GM23248 (cell line): ENCODE measurements around the gene PTGFRN. TPM values are rescaled to one million over a fixed set of nuclear protein-coding genes. Genes with fewer than 3 reads are reported as not detected.

Experiments
- DNase-seq: peaks from one replicate; pipeline ENCODE4 v3.0.0-alpha.2; 2015
- H2AFZ ChIP-seq: fragments of 200-600 bp; sonication (generic); 2 replicates; pipeline ENCODE4 v1.6.1; 2016; ENCODE audit warnings: antibody characterized with exemption
- H3F3A ChIP-seq: fragments of 200-600 bp; sonication (generic); 2 replicates; pipeline ENCODE4 v1.6.1; 2016; ENCODE audit warnings: mild to moderate bottlenecking, antibody characterized with exemption, mixed run types; ENCODE audit not compliant: insufficient read depth
- H3K27ac ChIP-seq: fragments of 200-600 bp; sonication (generic); 2 replicates; pipeline ENCODE4 v1.5.1; 2016; ENCODE audit warnings: mild to moderate bottlenecking
- H3K27me3 ChIP-seq: fragments of 200-600 bp; sonication (generic); replicated peaks from 2 replicates; pipeline ENCODE4 v1.6.1; 2016; ENCODE audit warnings: mild to moderate bottlenecking; ENCODE audit not compliant: insufficient read depth
- H3K36me3 ChIP-seq: fragments of 200-600 bp; sonication (generic); 2 replicates; pipeline ENCODE4 v1.6.1; 2016; ENCODE audit warnings: low read depth, mild to moderate bottlenecking
- H3K4me1 ChIP-seq: fragments of 200-600 bp; sonication (generic); 2 replicates; pipeline ENCODE4 v1.6.1; 2016; ENCODE audit warnings: mild to moderate bottlenecking; ENCODE audit not compliant: insufficient read depth
- H3K4me2 ChIP-seq: fragments of 200-600 bp; sonication (generic); one replicate; pipeline ENCODE4 v1.6.1; 2016; ENCODE audit warnings: mild to moderate bottlenecking; ENCODE audit not compliant: unreplicated experiment
- H3K4me3 ChIP-seq: fragments of 200-600 bp; sonication (generic); 2 replicates; pipeline ENCODE4 v1.5.1; 2016; ENCODE audit warnings: mild to moderate bottlenecking
- H3K79me2 ChIP-seq: fragments of 200-600 bp; sonication (generic); 2 replicates; pipeline ENCODE4 v1.6.1; 2016; ENCODE audit warnings: mild to moderate bottlenecking; ENCODE audit not compliant: insufficient read depth
- H3K9ac ChIP-seq: fragments of 200-600 bp; sonication (generic); 2 replicates; pipeline ENCODE4 v1.6.1; 2016; ENCODE audit warnings: mild to moderate bottlenecking
- H3K9me2 ChIP-seq: fragments of 200-600 bp; sonication (generic); 2 replicates; pipeline ENCODE4 v1.6.1; 2016; ENCODE audit warnings: mixed run types, mild to moderate bottlenecking, moderate library complexity; ENCODE audit not compliant: insufficient read depth
- H3K9me3 ChIP-seq: fragments of 200-600 bp; sonication (generic); one replicate; pipeline ENCODE4 v1.6.1; 2017; ENCODE audit warnings: low read depth
- H4K20me1 ChIP-seq: fragments of 200-600 bp; sonication (generic); 2 replicates; pipeline ENCODE4 v1.6.0; 2016; ENCODE audit not compliant: insufficient read depth
- EZH2 ChIP-seq: fragments of 200-600 bp; sonication (generic); IDR thresholded peaks from 2 replicates; pipeline ENCODE4 v1.6.1; 2018; ENCODE audit warnings: antibody characterized with exemption, mild to moderate bottlenecking; ENCODE audit not compliant: insufficient read depth, poor library complexity, severe bottlenecking
- EZH2phosphoT487 ChIP-seq: fragments of 200-600 bp; sonication (generic); IDR thresholded peaks from 2 replicates; pipeline ENCODE4 v1.6.1; 2018; ENCODE audit warnings: antibody characterized with exemption, moderate library complexity, mild to moderate bottlenecking, low read depth; ENCODE audit not compliant: insufficient read depth
- WGBS, 2 experiments: methylation state at CpG; one replicate each; pipeline ENCODE4 v1.1.6; 2015 to 2017; ENCODE audit warnings: low lambda C conversion rate in 2 of 2, low coverage in 1 of 2; ENCODE audit errors: missing lambda C conversion rate in 2 of 2; 5-methylcytosine and 5-hydroxymethylcytosine counted together
- in situ Hi-C: fragments of 300-500 bp; cut with MboI; formaldehyde crosslinking; loops from 2 replicates; pipeline ENCODE4 v1.15.0; 2020
- polyA plus RNA-seq: library from polyadenylated mRNA; unstranded; fragments of >200 nt; fragmentation: Nextera tagmentation; extraction: Ambion mirVana; gene quantifications from 2 replicates; pipeline ENCODE4 v1.2.1, GENCODE V29; 2016
- small RNA-seq: library from RNA; depleted of rRNA; stranded (forward); fragments of <200 nt; gene quantifications from one replicate; pipeline ENCODE3, GENCODE V24; 2014; ENCODE audit warnings: low read depth, low replicate concordance
- total RNA-seq: library from RNA; depleted of rRNA; stranded (reverse); fragments of >200 nt; shearing (Covaris generic); gene quantifications from 2 replicates; pipeline ENCODE4 v1.2.3, GENCODE V29; 2014; rRNA removed

Gene PTGFRN
- total and polyA plus RNA-seq, 2 experiments from 2014 or later = 14.7 to 25.7 TPM

DNA sequence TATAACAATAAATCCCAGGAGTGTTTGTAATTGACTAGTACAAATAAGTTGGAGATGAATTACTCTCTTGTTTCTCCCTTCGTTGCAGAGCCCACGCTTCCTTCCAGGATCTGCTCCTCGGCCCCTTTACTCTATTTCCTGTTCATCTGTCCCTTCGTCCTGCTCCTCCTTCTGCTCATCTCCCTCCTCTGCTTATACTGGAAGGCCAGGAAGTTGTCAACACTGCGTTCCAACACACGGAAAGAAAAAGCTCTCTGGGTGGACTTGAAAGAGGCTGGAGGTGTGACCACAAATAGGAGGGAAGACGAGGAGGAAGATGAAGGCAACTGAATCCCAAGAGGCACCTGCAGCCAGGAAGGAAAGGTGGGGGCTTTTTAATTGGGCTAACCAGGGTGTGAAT lies 124.1 kb downstream of the PTGFRN start:
- H3K27me3 ChIP-seq = no peaks in the 10 kb centered on the region
- H3F3A ChIP-seq = no peaks in the 10 kb centered on the region
- 68 to 76% methylated on average over 7 of the region's 7 CpGs for WGBS, 2 experiments
- H3K4me2 ChIP-seq = no peak overlapping the region
- H3K36me3 ChIP-seq = no peaks in the 10 kb centered on the region
- no peak overlapping the region for H3K4me3 ChIP-seq
- TF ChIP-seq EZH2phosphoT487 = no peak
- no peak for TF ChIP-seq EZH2
- no peak overlapping the region for H3K27ac ChIP-seq
- no peak overlapping the region for H3K9ac ChIP-seq
- in situ Hi-C loops = no loop called here
- no peaks in the 10 kb centered on the region for H3K9me3 ChIP-seq
- H3K9me2 ChIP-seq = no peaks in the 10 kb centered on the region
- H3K4me1 ChIP-seq = no peaks in the 10 kb centered on the region
- no peaks in the 10 kb centered on the region for H3K79me2 ChIP-seq
- H4K20me1 ChIP-seq = no peaks in the 10 kb centered on the region
- no peak overlapping the region for H2AFZ ChIP-seq
- no peak for DNase-seq

DNA sequence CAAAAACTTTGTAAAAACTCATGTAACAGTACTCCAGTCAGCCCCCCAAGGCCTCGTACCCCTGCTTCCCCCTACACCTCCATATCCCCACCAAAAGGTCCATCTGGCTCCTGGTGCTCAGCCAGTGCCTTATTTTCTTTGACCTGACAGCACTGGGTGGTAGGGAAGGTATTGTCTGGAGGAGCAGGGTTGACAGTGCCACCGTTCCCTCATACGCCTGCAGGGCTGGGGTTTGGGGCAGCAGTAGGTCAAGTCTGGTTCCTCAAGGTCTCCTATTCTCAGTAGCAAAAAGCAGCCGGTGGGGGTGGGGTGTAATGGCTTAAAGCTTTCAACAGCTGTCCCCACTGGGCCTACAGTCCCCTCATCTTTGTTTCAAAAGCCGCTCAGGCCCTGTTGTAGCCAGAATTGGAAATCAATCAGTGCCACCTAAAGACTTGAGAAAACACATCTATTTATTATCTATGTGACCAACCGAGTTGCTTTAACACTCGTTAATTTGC lies 125.1 kb downstream of the PTGFRN start:
- no peak for TF ChIP-seq EZH2
- Histone ChIP-seq H3K79me2 (no peaks in the 10 kb centered on the region), H3F3A (no peaks in the 10 kb centered on the region), H3K4me2 (no peak overlapping the region), H3K9me3 (no peaks in the 10 kb centered on the region), H2AFZ (no peak overlapping the region), H3K4me3 (no peak overlapping the region), H3K9ac (no peak overlapping the region), H3K4me1 (no peaks in the 10 kb centered on the region), H3K36me3 (no peaks in the 10 kb centered on the region), H4K20me1 (no peaks in the 10 kb centered on the region), H3K27me3 (no peaks in the 10 kb centered on the region), H3K9me2 (no peaks in the 10 kb centered on the region), H3K27ac (no peak overlapping the region)
- WGBS, 2 experiments = 88 to 94% methylated on average over 7 of the region's 7 CpGs
- no peak for DNase-seq
- in situ Hi-C loops = no loop called here

DNA sequence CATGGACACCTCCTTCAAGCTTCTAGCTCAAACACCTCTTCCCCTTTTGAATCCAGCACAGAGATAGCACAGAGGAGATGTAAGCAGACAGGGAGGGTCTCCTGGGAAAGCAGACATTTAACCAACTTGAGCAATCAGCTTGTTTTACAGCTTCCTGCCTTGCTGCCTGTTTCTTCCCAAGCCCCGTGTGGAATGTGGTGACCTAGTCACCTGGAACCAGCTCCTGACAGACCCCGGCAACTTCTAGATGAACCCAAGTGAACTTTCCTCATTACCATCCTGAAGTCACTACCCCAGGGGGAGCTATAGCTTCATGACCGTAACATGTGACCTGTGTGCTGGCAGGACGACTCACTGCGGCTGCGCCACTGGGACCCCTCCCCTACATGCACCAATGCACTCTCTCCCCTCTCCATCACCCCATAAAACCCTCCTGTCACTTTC lies 126.3 kb downstream of the PTGFRN start:
- no peaks in the 10 kb centered on the region for H3K79me2 ChIP-seq
- no peaks in the 10 kb centered on the region for H3K4me1 ChIP-seq
- no peak overlapping the region for H3K27ac ChIP-seq
- no peak overlapping the region for H2AFZ ChIP-seq
- H4K20me1 ChIP-seq = no peaks in the 10 kb centered on the region
- 85 to 89% methylated on average over 6 of the region's 6 CpGs for WGBS, 2 experiments
- H3K36me3 ChIP-seq = no peaks in the 10 kb centered on the region
- H3K27me3 ChIP-seq = no peaks in the 10 kb centered on the region
- no peak overlapping the region for H3K4me3 ChIP-seq
- in situ Hi-C loops = no loop called here
- no peak overlapping the region for H3K4me2 ChIP-seq
- DNase-seq = no peak
- no peak overlapping the region for H3K9ac ChIP-seq
- H3K9me2 ChIP-seq = no peaks in the 10 kb centered on the region
- TF ChIP-seq EZH2 = no peak
- no peak for TF ChIP-seq EZH2phosphoT487
- no peaks in the 10 kb centered on the region for H3K9me3 ChIP-seq
- H3F3A ChIP-seq = no peaks in the 10 kb centered on the region

DNA sequence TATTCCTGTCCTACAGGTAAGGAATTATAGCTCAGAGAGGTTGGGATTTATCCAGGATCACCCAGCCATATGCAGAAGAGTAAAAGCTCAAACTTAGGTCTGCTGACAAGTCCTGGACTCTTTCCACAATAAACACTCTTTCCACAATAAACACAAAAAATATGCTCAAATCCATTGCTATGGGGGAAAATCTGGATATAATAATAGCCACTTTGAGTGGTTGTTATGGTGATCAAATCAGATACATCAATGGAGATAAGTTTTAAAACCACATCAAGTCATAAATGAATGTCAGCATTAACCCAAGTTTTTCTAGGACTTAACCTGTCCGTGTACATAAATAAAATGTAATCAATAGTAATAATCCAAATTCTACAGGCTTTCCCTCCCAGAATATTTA lies 128.1 kb downstream of the PTGFRN start:
- H4K20me1 ChIP-seq = no peaks in the 10 kb centered on the region
- H3K27ac ChIP-seq = no peak overlapping the region
- WGBS, 2 experiments = 3 to 10% methylated on average over 1 of the region's 1 CpG
- no peaks in the 10 kb centered on the region for H3K4me1 ChIP-seq
- no peak overlapping the region for H3K4me2 ChIP-seq
- H3F3A ChIP-seq = no peaks in the 10 kb centered on the region
- H2AFZ ChIP-seq = no peak overlapping the region
- in situ Hi-C loops = no loop called here
- no peaks in the 10 kb centered on the region for H3K27me3 ChIP-seq
- H3K9me3 ChIP-seq = no peaks in the 10 kb centered on the region
- no peaks in the 10 kb centered on the region for H3K9me2 ChIP-seq
- H3K79me2 ChIP-seq = no peaks in the 10 kb centered on the region
- TF ChIP-seq EZH2 = no peak
- no peaks in the 10 kb centered on the region for H3K36me3 ChIP-seq
- H3K4me3 ChIP-seq = no peak overlapping the region
- DNase-seq = no peak
- no peak overlapping the region for H3K9ac ChIP-seq

DNA sequence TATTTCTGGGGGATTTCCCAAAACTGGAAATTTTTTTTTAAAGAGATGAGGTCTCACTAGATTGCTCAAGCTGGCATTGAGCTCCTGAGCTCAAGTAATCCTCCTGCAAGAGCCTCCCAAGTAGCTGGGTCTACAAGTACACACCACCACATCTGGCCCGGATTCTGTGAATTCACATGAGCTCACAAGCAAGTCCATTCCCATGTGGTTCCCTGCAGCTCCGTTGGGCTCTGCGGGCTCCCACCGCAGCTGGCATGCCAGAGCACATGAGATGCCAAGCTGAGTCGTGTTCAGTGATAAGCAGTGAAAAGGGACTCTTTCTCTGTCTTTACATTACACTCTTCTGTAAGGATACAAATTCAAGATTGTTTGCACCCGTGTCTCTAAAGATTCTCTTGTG lies 128.5 kb downstream of the PTGFRN start:
- Histone ChIP-seq H3F3A (no peaks in the 10 kb centered on the region), H2AFZ (no peak overlapping the region), H4K20me1 (no peaks in the 10 kb centered on the region), H3K9me3 (no peaks in the 10 kb centered on the region), H3K4me3 (no peak overlapping the region), H3K36me3 (no peaks in the 10 kb centered on the region), H3K9ac (no peak overlapping the region), H3K27ac (no peak overlapping the region), H3K4me1 (no peaks in the 10 kb centered on the region), H3K79me2 (no peaks in the 10 kb centered on the region), H3K4me2 (no peak overlapping the region), H3K9me2 (no peaks in the 10 kb centered on the region), H3K27me3 (no peaks in the 10 kb centered on the region)
- TF ChIP-seq EZH2phosphoT487 (no peak), EZH2 (no peak)
- WGBS, 2 experiments = 58 to 59% methylated on average over 6 of the region's 6 CpGs
- in situ Hi-C loops = no loop called here
- DNase-seq = no peak

Small RNAs within 50 kb of the gene (small RNA-seq; reads per million reads assigned to genes)
- not detected for gene RNA5SP55

Other genes starting within 250 kb of the PTGFRN start
- 0.22 and 0.51 TPM in 2 replicates for gene IGSF3, start 242.2 kb upstream of the PTGFRN start, total RNA-seq
- 0.08 and 0.34 TPM in 2 replicates for gene IGSF3, start 242.2 kb upstream of the PTGFRN start, polyA plus RNA-seq
- not detected in 2 replicates for gene CD2, start 155.5 kb upstream of the PTGFRN start, total RNA-seq
- not detected in 2 replicates for gene CD2, start 155.5 kb upstream of the PTGFRN start, polyA plus RNA-seq
- gene CD101, start 91.8 kb downstream of the PTGFRN start, total RNA-seq = not detected in 2 replicates
- not detected in 2 replicates for gene CD101, start 91.8 kb downstream of the PTGFRN start, polyA plus RNA-seq
- 3.0 and 6.5 TPM in 2 replicates for gene TTF2, start 150.4 kb downstream of the PTGFRN start, total RNA-seq
- gene TTF2, start 150.4 kb downstream of the PTGFRN start, polyA plus RNA-seq = 9.8 and 11.6 TPM in 2 replicates
- gene TRIM45, start 211.8 kb downstream of the PTGFRN start, total RNA-seq = 0.51 and 0.76 TPM in 2 replicates
- gene TRIM45, start 211.8 kb downstream of the PTGFRN start, polyA plus RNA-seq = 0.44 and 1.4 TPM in 2 replicates